ENCODE data around the gene KCNQ1. TPM values are rescaled to one million over a fixed set of nuclear protein-coding genes. Genes with fewer than 3 reads are reported as not detected.

KCNQ1 gene
- total RNA-seq, 2 donors from 2014 or later, result 18.6 to 25.5 TPM

DNA sequence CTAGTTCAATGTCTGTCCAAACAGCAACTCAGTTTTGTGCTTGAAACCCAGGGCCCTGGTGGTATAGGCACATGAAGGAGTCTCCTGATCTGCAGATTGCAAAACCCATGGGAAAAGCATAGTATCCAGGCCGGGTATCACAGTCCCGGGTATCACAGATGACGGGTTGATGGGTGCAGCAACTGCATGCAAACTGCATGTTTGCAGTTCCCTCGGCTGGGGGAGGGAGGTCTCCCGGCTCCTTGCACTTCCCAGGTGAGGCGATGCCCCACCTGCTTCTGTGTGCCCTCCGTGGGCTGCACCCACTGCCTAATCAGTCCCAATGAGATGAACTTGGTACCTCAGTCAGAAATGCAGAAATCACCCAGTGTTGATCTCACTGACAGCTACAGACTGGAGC, 53.9 kb downstream of the KCNQ1 start:
- Mint-ChIP-seq H3K27ac (no peak overlapping the region), H3K27me3 (no peaks in the 10 kb centered on the region), H3K4me1 (no peaks in the 10 kb centered on the region), H3K4me3 (no peak overlapping the region), H3K36me3 (ENCODE audit: low read depth) (peaks cover 2% of the 10 kb centered on the region)
- DNase-seq, result no peak
- ATAC-seq, result no peak
- H3K9me3 ChIP-seq (ENCODE audit: control insufficient read depth, low read length, poor library complexity, severe bottlenecking), result no peaks in the 10 kb centered on the region

DNA sequence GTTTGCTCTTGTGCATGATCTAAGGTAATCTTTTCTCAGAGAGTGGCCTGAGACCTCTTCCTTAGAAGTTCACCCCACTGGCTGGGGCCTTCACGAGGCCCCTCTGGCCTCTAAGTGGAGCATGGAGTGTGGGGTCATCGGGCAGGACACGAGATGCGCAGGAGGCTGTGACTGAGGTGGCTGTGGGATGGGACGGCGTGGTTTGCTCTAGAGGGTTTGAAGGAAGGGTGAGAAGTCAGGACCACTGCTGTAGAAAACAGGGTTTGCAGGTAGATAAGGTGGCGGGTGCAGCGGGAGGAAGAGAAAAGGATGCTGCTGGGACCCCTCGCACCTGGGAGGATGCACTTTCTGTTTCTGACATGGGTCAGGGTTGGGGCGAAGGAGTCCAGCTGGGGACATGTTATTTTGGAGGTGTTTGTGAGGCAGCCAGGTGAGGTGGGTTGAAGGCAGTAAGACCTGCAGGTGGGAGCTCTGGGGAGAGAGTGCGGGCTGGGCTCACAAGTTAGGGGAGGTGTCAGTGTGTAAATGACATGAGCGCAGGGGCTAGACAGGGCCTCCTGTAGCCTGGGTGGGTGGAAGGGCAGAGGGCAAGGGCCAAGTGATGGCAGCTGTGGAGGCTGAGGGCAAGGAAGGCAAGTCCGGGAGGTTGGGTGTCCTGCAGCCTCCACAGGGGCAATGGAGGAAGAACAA, 62.5 kb downstream of the KCNQ1 start:
- ATAC-seq, result no peak
- Mint-ChIP-seq H3K4me1 (peaks cover 29% of the 10 kb centered on the region), H3K27me3 (no peaks in the 10 kb centered on the region), H3K36me3 (ENCODE audit: low read depth) (peaks cover 4% of the 10 kb centered on the region), H3K27ac (no peak overlapping the region), H3K4me3 (no peak overlapping the region)
- no peaks in the 10 kb centered on the region for H3K9me3 ChIP-seq (ENCODE audit: control insufficient read depth, low read length, poor library complexity, severe bottlenecking)
- DNase-seq, result no peak

DNA sequence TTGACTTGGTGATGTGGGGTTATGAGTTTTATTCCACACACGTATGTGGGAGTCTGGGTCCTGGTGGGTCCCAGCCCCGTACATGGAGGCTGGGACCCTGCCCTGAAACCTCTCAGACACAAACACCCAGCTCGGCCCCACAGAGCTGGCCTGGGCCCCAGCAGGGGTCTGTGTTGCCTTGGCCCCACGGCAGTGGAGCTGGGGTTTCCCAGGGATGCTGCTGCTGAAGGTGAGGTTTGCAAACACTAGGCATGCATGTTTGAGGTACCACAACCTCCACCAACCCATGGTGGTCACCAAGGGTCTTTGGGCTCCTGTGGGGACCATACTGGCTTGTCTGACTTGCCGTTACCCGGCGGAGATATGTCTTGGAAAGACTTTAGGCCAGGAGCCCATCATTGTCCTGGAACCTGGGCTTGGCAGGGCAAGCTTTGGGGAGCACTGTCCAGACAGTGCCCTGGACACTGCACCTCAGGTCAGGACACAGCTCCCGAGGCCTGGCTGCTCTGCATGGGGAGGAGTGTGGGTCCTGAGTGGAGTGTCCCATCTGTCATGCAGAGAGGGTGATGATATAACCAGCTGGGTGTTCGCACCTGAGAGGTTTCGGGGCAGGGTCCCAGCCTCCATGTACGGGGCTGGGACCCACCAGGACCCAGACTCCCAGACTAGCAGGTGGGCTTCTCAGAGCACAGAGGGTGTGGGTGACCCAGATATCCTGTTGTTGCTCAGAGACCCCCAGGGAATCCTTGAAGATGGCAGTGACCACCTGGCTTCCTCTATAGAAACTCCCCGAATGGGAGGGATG, 63.3 kb downstream of the KCNQ1 start:
- no peaks in the 10 kb centered on the region for H3K9me3 ChIP-seq (ENCODE audit: control insufficient read depth, low read length, poor library complexity, severe bottlenecking)
- ATAC-seq (no peak), DNase-seq (no peak)
- no peak overlapping the region for H3K4me3 Mint-ChIP-seq
- H3K27ac Mint-ChIP-seq, result peak overlapping the region; percentile 79
- H3K4me1 Mint-ChIP-seq, result peaks cover 29% of the 10 kb centered on the region
- H3K27me3 Mint-ChIP-seq, result no peaks in the 10 kb centered on the region
- peaks cover 4% of the 10 kb centered on the region for H3K36me3 Mint-ChIP-seq (ENCODE audit: low read depth)

DNA sequence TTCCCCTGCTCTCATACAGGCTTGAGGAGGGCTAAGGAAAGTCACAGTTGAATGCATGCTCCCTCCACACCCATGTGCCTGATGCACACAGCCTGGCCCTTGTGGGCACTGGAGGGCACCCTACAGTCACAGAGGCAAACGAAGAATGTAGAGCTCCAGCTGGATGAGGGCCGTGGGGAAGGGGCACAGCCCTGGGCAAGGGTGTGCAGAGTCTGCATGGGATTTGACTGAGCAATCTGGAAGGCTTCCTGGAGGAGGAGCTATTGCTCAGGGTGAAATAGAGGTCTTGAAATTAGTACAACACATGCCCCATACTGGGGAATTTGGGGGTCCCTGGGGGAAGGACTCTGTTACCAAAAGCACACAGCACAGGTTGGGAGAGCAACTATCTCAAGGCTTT, 64.0 kb downstream of the KCNQ1 start:
- Mint-ChIP-seq H3K36me3 (ENCODE audit: low read depth) (peaks cover 4% of the 10 kb centered on the region), H3K27ac (peak overlapping the region; percentile 79), H3K4me3 (no peak overlapping the region), H3K4me1 (peaks cover 29% of the 10 kb centered on the region), H3K27me3 (no peaks in the 10 kb centered on the region)
- ATAC-seq, result no peak
- DNase-seq, result no peak
- no peaks in the 10 kb centered on the region for H3K9me3 ChIP-seq (ENCODE audit: control insufficient read depth, low read length, poor library complexity, severe bottlenecking)

DNA sequence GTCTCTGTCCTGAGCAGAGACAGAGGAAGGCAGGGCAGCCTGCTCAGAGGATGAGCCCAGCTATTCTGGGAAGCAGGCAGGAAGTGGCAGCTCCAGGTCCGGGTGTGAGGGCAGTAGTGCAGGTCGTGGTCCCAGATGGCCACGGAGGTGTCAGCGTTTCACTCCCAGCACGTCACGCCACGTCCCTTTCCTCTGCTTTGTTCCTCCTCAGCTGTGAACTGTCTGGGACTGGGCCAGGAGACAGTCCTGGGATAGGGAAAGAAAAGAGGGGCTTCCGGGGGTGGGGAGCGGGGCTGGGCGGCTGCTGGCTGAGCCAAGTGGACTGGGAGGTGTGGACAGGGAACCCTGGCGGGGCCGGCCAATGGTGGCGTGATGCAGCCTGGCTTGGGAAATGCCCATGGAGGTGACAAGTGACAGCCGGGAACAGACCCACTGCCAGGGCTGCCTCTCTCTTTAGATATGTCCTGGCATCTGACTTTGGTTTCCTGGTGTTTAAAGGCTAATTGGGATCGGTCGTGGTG, 64.7 kb downstream of the KCNQ1 start:
- Mint-ChIP-seq H3K4me3 (no peak overlapping the region), H3K27ac (peak overlapping the region; percentile 79), H3K4me1 (peaks cover 27% of the 10 kb centered on the region), H3K27me3 (no peaks in the 10 kb centered on the region), H3K36me3 (ENCODE audit: low read depth) (peaks cover 4% of the 10 kb centered on the region)
- ATAC-seq, result no peak
- no peaks in the 10 kb centered on the region for H3K9me3 ChIP-seq (ENCODE audit: control insufficient read depth, low read length, poor library complexity, severe bottlenecking)
- DNase-seq, result no peak

DNA sequence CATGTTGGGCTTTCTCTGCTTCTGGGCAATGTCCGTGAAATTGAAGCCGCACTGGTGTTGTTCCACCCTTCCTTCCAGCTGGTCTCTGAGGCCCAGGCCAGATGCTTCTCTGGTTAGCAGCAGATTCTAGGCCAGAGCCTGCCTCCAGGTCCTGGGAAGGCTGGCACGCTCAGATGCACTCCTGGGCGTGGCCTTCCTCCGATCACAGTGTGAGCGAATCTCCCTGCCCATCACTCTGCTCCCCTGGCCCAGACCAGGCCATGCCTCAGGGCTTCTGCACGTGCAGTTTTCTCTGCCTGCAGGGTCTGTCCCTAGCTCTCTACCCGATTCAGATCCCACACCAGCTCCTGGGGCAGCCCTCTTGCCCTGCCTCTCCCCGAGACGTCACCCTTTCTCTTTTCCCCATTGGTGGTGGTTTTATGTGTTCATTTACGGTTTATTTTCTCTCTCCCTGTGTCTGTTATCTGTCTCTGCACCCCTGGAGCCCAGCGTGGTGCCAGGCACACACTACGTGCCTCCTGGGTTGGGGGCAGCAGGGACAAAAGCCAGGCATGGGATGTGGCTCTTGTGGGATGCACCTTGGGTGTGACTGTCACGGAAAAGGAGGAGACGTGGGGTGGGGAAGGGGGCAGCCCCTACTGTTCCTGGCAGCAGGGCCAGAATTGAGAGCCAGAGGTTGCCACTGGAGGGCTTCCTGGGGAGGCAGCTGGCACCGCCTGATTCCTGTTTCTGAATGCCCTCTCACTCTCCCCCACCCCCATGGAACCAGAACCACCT, 66.0 kb downstream of the KCNQ1 start:
- ATAC-seq (no peak), DNase-seq (no peak)
- H3K36me3 Mint-ChIP-seq (ENCODE audit: low read depth), result peaks cover 4% of the 10 kb centered on the region
- H3K4me1 Mint-ChIP-seq, result peaks cover 17% of the 10 kb centered on the region
- no peaks in the 10 kb centered on the region for H3K27me3 Mint-ChIP-seq
- no peak overlapping the region for H3K27ac Mint-ChIP-seq
- H3K9me3 ChIP-seq (ENCODE audit: control insufficient read depth, low read length, poor library complexity, severe bottlenecking), result no peaks in the 10 kb centered on the region
- no peak overlapping the region for H3K4me3 Mint-ChIP-seq

DNA sequence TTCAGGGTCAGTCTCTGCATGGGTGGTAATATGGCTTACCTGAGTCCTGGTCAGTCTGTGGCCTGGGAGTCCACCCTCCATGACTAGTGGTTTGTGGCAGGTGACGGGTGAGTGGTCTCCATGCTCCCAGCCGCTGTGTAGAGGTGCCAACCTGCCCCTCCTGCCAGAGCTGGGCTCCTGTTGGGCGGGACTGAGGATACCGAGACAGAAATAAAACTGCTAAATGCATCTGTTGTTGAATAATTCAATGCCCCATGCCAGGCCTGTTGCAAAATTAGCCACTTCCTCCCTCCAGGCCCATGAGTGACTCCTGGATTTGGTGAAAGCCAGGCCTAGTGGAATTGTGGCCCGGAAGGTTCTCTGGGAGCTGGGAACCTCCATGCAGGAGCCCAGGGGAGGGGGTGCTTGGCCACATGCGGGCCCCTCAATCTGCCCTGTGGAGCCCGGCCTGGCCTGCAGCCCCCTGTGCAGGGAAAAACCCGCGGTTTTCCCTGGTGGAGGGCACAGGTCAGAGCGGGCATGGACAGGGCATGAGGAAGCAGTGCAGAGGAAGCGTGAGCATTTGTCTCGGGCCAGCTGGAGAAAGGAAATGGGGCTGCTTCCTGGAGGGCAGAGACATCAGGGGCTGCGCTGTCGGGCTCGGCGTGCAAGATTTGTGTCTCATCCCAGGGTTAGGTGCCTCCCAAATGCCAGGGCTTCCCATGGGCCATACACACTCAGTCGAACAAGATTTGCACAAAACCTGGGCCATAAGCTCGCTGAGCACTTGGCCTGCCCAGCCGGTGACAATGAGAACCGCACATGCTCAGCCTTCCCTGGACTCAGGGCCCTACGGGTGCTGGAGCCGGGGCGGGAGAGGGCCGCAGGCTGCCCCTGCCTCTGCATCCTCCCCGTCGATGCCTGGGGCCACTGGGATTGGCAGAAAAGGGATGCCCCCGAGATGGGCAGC, 66.9 kb downstream of the KCNQ1 start:
- H3K9me3 ChIP-seq (ENCODE audit: control insufficient read depth, low read length, poor library complexity, severe bottlenecking), result no peaks in the 10 kb centered on the region
- DNase-seq, result no peak
- no peaks in the 10 kb centered on the region for H3K27me3 Mint-ChIP-seq
- peaks cover 17% of the 10 kb centered on the region for H3K4me1 Mint-ChIP-seq
- no peak overlapping the region for H3K4me3 Mint-ChIP-seq
- ATAC-seq, result no peak
- peaks cover 4% of the 10 kb centered on the region for H3K36me3 Mint-ChIP-seq (ENCODE audit: low read depth)
- H3K27ac Mint-ChIP-seq, result no peak overlapping the region

DNA sequence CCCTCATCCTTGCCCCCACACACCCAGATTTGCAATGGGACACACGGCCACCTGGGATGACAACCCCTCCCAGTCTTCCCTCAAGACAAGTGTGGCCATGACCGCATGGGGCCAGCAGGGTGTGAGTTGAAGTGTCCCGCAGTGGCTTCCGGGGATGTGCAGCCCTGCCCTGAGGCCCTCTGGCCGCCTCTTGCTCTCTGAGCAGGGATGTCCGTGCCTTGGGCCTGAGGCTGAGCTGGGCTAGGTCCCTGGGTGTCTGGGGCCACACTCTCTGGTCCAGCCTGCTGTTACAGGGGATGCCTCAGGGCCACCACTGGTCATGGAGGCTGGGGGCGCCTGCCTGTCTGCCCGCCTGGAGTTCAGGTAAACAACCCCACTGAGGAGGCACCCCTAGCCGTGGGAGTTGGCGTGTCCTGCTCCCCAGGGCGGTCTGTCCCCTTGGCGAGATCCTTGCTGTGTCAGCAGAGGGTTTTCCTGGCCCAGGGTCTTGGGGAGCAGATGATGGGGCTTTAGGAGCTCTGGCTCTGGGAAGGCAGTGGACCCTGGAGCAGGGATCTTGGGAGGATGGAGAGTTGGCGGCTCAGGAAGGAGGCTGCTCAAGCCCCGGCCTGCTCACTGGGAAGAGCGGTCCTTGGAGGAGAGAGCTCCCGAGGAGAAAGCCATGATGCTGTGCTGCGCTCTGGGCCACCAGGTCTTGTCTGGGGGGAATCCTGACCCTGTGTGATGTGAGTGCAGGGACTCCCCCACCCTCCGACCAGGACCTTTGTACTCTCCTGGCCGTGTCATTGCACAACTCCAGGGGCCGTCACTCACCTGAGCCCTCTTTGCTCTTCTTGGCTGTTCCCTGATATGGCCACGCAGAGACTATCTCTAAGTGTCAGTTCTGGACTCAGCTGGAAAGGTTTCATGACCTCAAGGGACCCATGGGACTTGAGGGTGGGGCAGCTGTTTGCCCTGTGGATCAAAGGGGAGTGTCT, 67.9 kb downstream of the KCNQ1 start:
- no peaks in the 10 kb centered on the region for H3K9me3 ChIP-seq (ENCODE audit: control insufficient read depth, low read length, poor library complexity, severe bottlenecking)
- no peak overlapping the region for H3K27ac Mint-ChIP-seq
- H3K27me3 Mint-ChIP-seq, result no peaks in the 10 kb centered on the region
- H3K4me3 Mint-ChIP-seq, result no peak overlapping the region
- no peaks in the 10 kb centered on the region for H3K36me3 Mint-ChIP-seq (ENCODE audit: low read depth)
- H3K4me1 Mint-ChIP-seq, result peaks cover 7% of the 10 kb centered on the region
- no peak for ATAC-seq
- no peak for DNase-seq

DNA sequence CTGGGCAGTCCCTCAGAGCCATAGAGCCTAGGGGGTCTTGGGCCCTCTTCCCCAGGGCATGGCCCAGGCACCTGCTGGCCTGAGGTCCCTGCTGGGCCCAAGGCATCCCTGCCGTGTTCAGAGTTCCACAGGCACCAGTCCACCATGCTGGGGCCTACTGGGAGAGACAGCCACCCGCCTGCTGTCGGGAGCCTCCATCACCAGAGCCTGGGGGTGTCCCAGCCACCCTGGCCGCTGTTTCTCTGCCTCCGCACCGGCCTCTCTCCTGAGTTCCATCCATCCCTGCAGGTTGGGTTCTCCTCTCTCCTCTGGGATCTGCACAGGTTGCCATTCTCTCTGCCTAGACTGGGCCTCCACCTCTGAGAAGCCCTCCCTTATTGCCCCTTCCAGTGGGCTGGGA, 68.6 kb downstream of the KCNQ1 start:
- peak overlapping the region; percentile 8 for H3K27ac Mint-ChIP-seq
- no peaks in the 10 kb centered on the region for H3K9me3 ChIP-seq (ENCODE audit: control insufficient read depth, low read length, poor library complexity, severe bottlenecking)
- H3K4me1 Mint-ChIP-seq, result peaks cover 7% of the 10 kb centered on the region
- H3K4me3 Mint-ChIP-seq, result no peak overlapping the region
- DNase-seq (no peak), ATAC-seq (no peak)
- H3K27me3 Mint-ChIP-seq, result no peaks in the 10 kb centered on the region
- H3K36me3 Mint-ChIP-seq (ENCODE audit: low read depth), result no peaks in the 10 kb centered on the region

DNA sequence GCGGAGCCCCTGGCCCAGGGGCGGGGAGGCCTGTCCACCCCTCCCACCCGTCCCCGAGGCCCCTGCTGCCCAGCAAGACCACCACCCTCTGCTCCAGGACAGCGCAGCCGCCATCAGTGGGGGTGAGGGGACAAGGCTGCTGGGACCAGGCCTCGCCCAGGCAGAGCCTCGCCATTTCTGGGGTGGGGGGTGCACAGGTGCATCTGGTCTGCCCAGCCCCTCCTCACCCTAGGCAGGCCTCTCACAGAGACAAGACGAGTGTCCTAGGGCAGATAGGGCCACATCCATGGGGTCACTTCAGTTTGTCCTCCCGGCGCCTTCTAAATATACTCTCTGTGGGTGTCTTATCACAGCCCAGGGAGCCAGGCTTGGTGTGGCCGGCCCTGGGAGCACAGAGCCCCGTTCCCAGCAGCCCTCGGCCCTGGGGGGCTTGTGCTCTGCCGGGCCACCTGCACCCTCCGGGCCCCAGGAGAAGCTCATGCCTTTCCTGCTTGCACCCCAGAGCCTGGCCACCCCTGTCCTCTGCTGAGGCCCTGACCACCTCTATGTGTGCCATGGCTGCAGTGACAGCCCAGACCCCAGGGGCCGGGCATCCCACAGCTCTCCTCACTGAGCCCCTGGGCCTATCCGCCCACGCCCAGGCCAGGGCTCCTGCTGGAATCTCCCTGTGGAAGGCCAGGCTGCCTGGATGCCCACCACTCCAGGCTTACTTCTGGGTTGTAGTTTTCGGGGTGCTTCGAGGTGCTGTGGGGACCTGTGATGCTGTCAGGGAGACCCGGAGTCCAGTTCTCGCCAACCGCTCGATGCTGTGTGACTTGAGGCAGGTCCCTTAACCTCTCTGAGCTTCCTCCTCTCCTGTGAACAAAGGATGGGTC, 70.8 kb downstream of the KCNQ1 start:
- Mint-ChIP-seq H3K27me3 (no peaks in the 10 kb centered on the region), H3K4me3 (no peak overlapping the region), H3K36me3 (ENCODE audit: low read depth) (no peaks in the 10 kb centered on the region), H3K4me1 (peaks cover 4% of the 10 kb centered on the region), H3K27ac (no peak overlapping the region)
- ATAC-seq (no peak), DNase-seq (peak in 1 of 3 donors; percentile 6)
- no peaks in the 10 kb centered on the region for H3K9me3 ChIP-seq (ENCODE audit: control insufficient read depth, low read length, poor library complexity, severe bottlenecking)
